Lung (tissue), 12 donors: ENCODE data around the gene OR14I1. TPM values are rescaled to one million over a fixed set of nuclear protein-coding genes. Genes with fewer than 3 reads are reported as not detected.

Source experiments
- ATAC-seq: fragments of 200-7000 bp; cut with Tn5 transposase; one replicate; pipeline ENCODE4 v1.9.1; 2020; ENCODE audit warnings: moderate number of reproducible peaks; ENCODE audit not compliant: insufficient read depth, low FRiP score
- DNase-seq, 3 donors: peaks; one replicate each; pipeline ENCODE4 v3.0.0-alpha.2; 2013 to 2017
- H3K27ac ChIP-seq, 2 donors: one replicate each; pipeline ENCODE4 v1.5.1; 2013; ENCODE audit warnings: mild to moderate bottlenecking in 2 of 2, moderate library complexity in 2 of 2, control low read depth in 1 of 2, inconsistent platforms in 1 of 2, low read depth in 1 of 2, low read length in 1 of 2
- H3K27me3 ChIP-seq, 3 donors: one replicate each; pipeline ENCODE4 v1.5.1; 2013; ENCODE audit warnings: low read length in 2 of 3; ENCODE audit not compliant: control insufficient read depth in 3 of 3, insufficient read depth in 3 of 3
- H3K36me3 ChIP-seq, 4 donors: one replicate each; pipeline ENCODE4 v1.5.1; 2013; ENCODE audit warnings: low read length in 4 of 4, mild to moderate bottlenecking in 1 of 4, moderate library complexity in 1 of 4; ENCODE audit not compliant: control insufficient read depth in 4 of 4, insufficient read depth in 4 of 4
- H3K4me1 ChIP-seq, 5 donors: one replicate each; pipeline ENCODE4 v1.5.1; 2013; ENCODE audit warnings: low read length in 5 of 5, mild to moderate bottlenecking in 2 of 5, moderate library complexity in 1 of 5; ENCODE audit not compliant: control insufficient read depth in 5 of 5, insufficient read depth in 5 of 5
- H3K4me3 ChIP-seq: one replicate; pipeline ENCODE4 v1.5.1; 2013; ENCODE audit warnings: mild to moderate bottlenecking, control low read depth, moderate library complexity
- H3K9ac ChIP-seq, 2 donors: one replicate each; pipeline ENCODE4 v1.5.1; 2013; ENCODE audit warnings: low read length in 2 of 2, control low read depth in 1 of 2; ENCODE audit not compliant: insufficient read depth in 1 of 2
- H3K9me3 ChIP-seq, 4 donors: one replicate each; pipeline ENCODE4 v1.5.1; 2013; ENCODE audit warnings: low read length in 3 of 4, mild to moderate bottlenecking in 1 of 4, moderate library complexity in 1 of 4; ENCODE audit not compliant: control insufficient read depth in 4 of 4, insufficient read depth in 3 of 4
- WGBS, 2 donors: extraction: QIAGEN DNeasy Blood & Tissue Kit; methylation state at CpG; one replicate each; pipeline ENCODE4 v1.1.7; 2013; 5-methylcytosine and 5-hydroxymethylcytosine counted together
- polyA plus RNA-seq, 2 donors: library from polyadenylated mRNA; stranded (reverse); fragments of 200-250 nt; gene quantifications; one replicate each; pipeline ENCODE4 v1.2.1, GENCODE V29; 2013
- total RNA-seq, 2 donors: library from RNA; depleted of rRNA in 1 of 2; stranded (reverse); fragments of >200 nt in 1 of 2; gene quantifications; one replicate each; pipeline ENCODE4 v1.2.1, GENCODE V29; 2014 to 2021
- TF ChIP-seq, protein P1 (sequence below): IDR thresholded peaks from 2 replicates; pipeline ENCODE4 v1.5.1; 2012; ENCODE audit warnings: mild to moderate bottlenecking; ENCODE audit errors: control extremely low read depth, extremely low read depth
- donor health status: control.
- donor health status: control.
- donor health status: Bipolar disorder and iron deficiency.
- donor health status: healthy.
- donor health status: DM: yes; HTN: yes; CAD: no.

Gene OR14I1
- total and polyA plus RNA-seq, 4 donors: not detected

DNA sequence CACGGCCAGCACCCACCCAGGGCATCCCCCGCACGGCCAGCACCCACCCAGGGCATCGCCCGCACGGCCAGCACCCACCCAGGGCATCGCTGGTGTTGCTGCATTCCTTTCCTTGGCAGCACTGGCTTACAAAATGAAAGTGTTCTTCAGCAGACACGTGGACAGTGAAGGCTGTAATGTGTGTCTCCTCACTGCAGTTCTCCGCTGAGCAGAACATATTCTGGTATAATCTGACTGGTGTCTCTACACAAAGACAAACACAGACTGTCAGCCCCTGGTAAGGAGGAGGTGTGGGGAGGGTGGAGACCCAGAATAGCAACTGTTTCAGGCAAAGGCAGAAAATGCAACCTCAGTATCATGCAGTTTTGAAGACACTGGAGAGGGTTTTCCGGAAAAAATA, 45.6 kb upstream of the OR14I1 start:
- peaks cover 0 to 1% (median 0%) of the 10 kb centered on the region in 4 donors for H3K36me3 ChIP-seq
- ATAC-seq (no peak), DNase-seq (no peak)
- no peak overlapping the region for H3K4me3 ChIP-seq
- 89% methylated on average over 7 to 9 of the region's 10 CpGs for WGBS, 2 donors
- peaks cover 0 to 3% (median 0%) of the 10 kb centered on the region in 4 donors for H3K9me3 ChIP-seq
- H3K9ac ChIP-seq: no peak overlapping the region
- TF ChIP-seq, protein P1, sequence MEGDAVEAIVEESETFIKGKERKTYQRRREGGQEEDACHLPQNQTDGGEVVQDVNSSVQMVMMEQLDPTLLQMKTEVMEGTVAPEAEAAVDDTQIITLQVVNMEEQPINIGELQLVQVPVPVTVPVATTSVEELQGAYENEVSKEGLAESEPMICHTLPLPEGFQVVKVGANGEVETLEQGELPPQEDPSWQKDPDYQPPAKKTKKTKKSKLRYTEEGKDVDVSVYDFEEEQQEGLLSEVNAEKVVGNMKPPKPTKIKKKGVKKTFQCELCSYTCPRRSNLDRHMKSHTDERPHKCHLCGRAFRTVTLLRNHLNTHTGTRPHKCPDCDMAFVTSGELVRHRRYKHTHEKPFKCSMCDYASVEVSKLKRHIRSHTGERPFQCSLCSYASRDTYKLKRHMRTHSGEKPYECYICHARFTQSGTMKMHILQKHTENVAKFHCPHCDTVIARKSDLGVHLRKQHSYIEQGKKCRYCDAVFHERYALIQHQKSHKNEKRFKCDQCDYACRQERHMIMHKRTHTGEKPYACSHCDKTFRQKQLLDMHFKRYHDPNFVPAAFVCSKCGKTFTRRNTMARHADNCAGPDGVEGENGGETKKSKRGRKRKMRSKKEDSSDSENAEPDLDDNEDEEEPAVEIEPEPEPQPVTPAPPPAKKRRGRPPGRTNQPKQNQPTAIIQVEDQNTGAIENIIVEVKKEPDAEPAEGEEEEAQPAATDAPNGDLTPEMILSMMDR: no peak
- no peak overlapping the region for H3K27ac ChIP-seq
- H3K4me1 ChIP-seq: peaks cover 0 to 5% (median 0%) of the 10 kb centered on the region in 5 donors
- H3K27me3 ChIP-seq: no peaks in the 10 kb centered on the region

DNA sequence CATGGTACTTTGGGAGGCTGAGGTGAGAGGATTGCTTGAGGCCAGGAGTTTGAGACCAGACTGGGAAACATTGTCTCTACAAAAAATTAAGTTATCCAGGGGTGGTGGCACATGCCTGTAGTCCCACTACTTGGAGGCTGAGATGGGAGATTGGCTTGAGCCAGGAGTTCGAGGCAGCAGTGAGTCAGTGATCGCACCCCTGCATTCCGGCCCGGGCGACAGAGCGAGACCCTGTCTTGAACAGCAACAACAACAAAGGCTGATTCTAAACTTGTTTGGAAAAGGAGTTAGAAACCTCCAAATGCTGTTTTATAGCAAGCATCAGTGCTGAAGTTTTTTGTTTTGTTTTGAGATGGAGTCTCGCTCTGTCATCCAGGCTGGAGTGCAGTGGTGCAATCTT, 38.3 kb upstream of the OR14I1 start:
- WGBS, 2 donors: 87 to 91% methylated on average over 7 of the region's 7 CpGs
- ATAC-seq (no peak), DNase-seq (no peak)
- Histone ChIP-seq H3K27me3 (no peaks in the 10 kb centered on the region), H3K4me1 (no peaks in the 10 kb centered on the region), H3K4me3 (no peak overlapping the region), H3K36me3 (no peaks in the 10 kb centered on the region), H3K9ac (no peak overlapping the region), H3K9me3 (peaks cover 0 to 18% (median 2%) of the 10 kb centered on the region in 4 donors), H3K27ac (no peak overlapping the region)
- TF ChIP-seq, protein P1: no peak

DNA sequence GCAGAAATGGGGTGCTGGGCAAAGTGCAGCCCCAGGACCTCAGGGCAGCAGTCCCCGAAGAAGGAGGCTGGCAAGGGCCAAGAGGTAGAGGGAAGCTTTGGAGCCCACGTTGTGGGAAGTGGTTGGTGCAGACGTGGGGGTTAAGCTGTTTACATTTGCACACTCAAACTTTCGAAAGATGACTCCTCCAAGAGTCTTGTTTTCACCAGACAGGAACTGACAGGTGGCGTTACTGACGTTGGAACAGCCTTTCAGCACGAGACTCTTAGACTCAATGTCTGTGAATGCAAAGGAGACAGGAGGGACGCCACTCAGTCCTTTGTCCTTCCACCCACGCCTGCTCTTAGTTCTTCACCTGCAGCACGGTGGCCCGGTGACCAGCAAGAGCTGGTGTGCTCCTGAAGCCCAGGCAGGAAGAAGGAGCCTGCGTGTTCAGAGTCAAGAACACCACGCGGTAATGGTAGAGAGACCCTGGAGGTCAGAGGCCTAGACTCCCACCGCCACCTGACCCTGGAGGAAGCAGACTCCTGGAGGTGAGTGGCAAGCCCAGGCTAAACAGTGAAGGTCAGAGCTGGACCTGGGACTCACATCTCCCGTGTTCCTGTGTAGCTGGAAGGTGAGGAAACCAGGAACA, 37.1 kb upstream of the OR14I1 start:
- H3K4me1 ChIP-seq: no peaks in the 10 kb centered on the region
- WGBS, 2 donors: 64 to 66% methylated on average over 16 of the region's 16 CpGs
- H3K4me3 ChIP-seq: no peak overlapping the region
- H3K36me3 ChIP-seq: no peaks in the 10 kb centered on the region
- H3K27me3 ChIP-seq: no peaks in the 10 kb centered on the region
- TF ChIP-seq, protein P1: no peak
- ATAC-seq: no peak
- no peak overlapping the region for H3K9ac ChIP-seq
- DNase-seq: no peak
- H3K27ac ChIP-seq: no peak overlapping the region
- peaks cover 0 to 18% (median 2%) of the 10 kb centered on the region in 4 donors for H3K9me3 ChIP-seq

DNA sequence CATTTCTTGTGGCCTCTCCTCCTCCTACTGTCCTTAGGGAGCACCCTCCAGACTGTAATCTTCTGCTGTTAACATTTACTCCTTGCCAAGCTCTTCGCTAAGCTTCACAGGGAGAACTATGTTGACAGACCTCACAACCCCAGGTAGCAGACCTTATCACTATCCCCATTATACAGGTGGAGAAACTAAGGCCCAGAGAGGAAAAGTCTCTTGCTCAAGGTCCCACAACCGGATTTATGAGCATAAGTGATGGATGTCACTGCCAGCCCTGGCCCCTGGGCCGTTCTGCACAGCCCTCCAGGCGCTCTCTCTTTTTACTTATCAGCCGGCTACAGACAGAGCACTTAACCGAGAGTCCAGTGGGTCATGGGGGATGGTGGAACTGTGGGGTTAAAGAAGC, 34.9 kb upstream of the OR14I1 start:
- Histone ChIP-seq H3K9ac (no peak overlapping the region), H3K9me3 (peaks cover 0 to 20% (median 2%) of the 10 kb centered on the region in 4 donors), H3K27me3 (no peaks in the 10 kb centered on the region), H3K27ac (no peak overlapping the region), H3K4me3 (no peak overlapping the region), H3K4me1 (no peaks in the 10 kb centered on the region), H3K36me3 (no peaks in the 10 kb centered on the region)
- ATAC-seq (no peak), DNase-seq (no peak)
- TF ChIP-seq, protein P1: no peak
- 78 to 82% methylated on average over 6 of the region's 6 CpGs for WGBS, 2 donors
